Neural cell (in vitro differentiated cells): ENCODE results near the gene TRUB2. TPM values are rescaled to one million over a fixed set of nuclear protein-coding genes. Genes with fewer than 3 reads are reported as not detected.

Experiments used
- H2AFZ ChIP-seq: fragments of 200-600, 300-800 bp; sonication (generic), shearing (Covaris generic); 2 replicates; pipeline ENCODE4 v1.6.0; 2014; ENCODE audit warnings: low read depth, mild to moderate bottlenecking, antibody characterized with exemption, low read length, moderate library complexity
- H3F3A ChIP-seq: fragments of 200-600 bp; shearing (Covaris generic); 2 replicates; pipeline ENCODE4 v1.6.1; 2016; ENCODE audit warnings: mild to moderate bottlenecking, moderate library complexity, mixed read lengths, antibody characterized with exemption, low read length; ENCODE audit not compliant: insufficient read depth, poor library complexity, severe bottlenecking
- H3K27ac ChIP-seq: fragments of 200-600, 300-800 bp; sonication (generic), shearing (Covaris generic); 2 replicates; pipeline ENCODE4 v1.5.1; 2014; ENCODE audit warnings: mild to moderate bottlenecking, low read length, moderate library complexity
- H3K27me3 ChIP-seq: fragments of 300-800, 200-600 bp; sonication (generic), shearing (Covaris generic); 2 replicates; pipeline ENCODE4 v1.6.0; 2014; ENCODE audit warnings: mild to moderate bottlenecking, low read depth, low read length, moderate library complexity; ENCODE audit not compliant: insufficient read depth
- H3K36me3 ChIP-seq: fragments of 300-800, 200-600 bp; sonication (generic), shearing (Covaris generic); 2 replicates; pipeline ENCODE4 v1.5.1; 2014; ENCODE audit warnings: mild to moderate bottlenecking, antibody characterized with exemption, low read length, moderate library complexity; ENCODE audit not compliant: insufficient read depth
- H3K4me2 ChIP-seq: fragments of 300-800, 200-600 bp; sonication (generic), shearing (Covaris generic); 2 replicates; pipeline ENCODE4 v1.6.0; 2014; ENCODE audit warnings: mild to moderate bottlenecking, low read length
- H3K4me3 ChIP-seq: fragments of 300-800, 200-600 bp; sonication (generic), shearing (Covaris generic); 2 replicates; pipeline ENCODE4 v1.5.1; 2014; ENCODE audit warnings: mild to moderate bottlenecking, low read length, moderate library complexity
- H3K79me2 ChIP-seq: fragments of 200-600 bp; shearing (Covaris generic); replicated peaks from 2 replicates; pipeline ENCODE4 v1.6.0; 2014; ENCODE audit warnings: mild to moderate bottlenecking, low read length, moderate library complexity; ENCODE audit not compliant: insufficient read depth
- H3K9ac ChIP-seq: fragments of 300-800, 200-600 bp; sonication (generic), shearing (Covaris generic); 2 replicates; pipeline ENCODE4 v1.6.1; 2016; ENCODE audit warnings: mild to moderate bottlenecking, low read length, mixed read lengths
- H3K9me2 ChIP-seq: fragments of 200-600 bp; shearing (Covaris generic); 2 replicates; pipeline ENCODE4 v1.6.1; 2016; ENCODE audit warnings: mild to moderate bottlenecking, low read length, mixed read lengths; ENCODE audit not compliant: insufficient read depth
- H3K9me3 ChIP-seq: fragments of 200-600, 300-800 bp; sonication (generic), shearing (Covaris generic); 2 replicates; pipeline ENCODE4 v1.6.1; 2016; ENCODE audit warnings: mild to moderate bottlenecking, mixed run types, low read length, moderate library complexity, mixed read lengths
- H4K20me1 ChIP-seq: fragments of 200-600 bp; shearing (Covaris generic); 2 replicates; pipeline ENCODE4 v1.6.1; 2016; ENCODE audit warnings: mild to moderate bottlenecking, mixed run types; ENCODE audit not compliant: insufficient read depth
- EP300 ChIP-seq: fragments of 450-650 bp; conservative IDR thresholded peaks from 2 replicates; pipeline ENCODE4 v1.6.1; 2014; ENCODE audit warnings: antibody characterized with exemption, mild to moderate bottlenecking, moderate library complexity; ENCODE audit not compliant: poor library complexity, severe bottlenecking
- EZH2 ChIP-seq: fragments of 200-600, 300-800 bp; shearing (Covaris generic), sonication (generic); IDR thresholded peaks from 2 replicates; pipeline ENCODE4 v1.6.1; 2014; ENCODE audit warnings: antibody characterized with exemption, low read length, borderline replicate concordance, mild to moderate bottlenecking; ENCODE audit not compliant: insufficient read depth, poor library complexity, severe bottlenecking
- MXI1 ChIP-seq: fragments of 450-650 bp; conservative IDR thresholded peaks from 2 replicates; pipeline ENCODE4 v1.6.1; 2014; ENCODE audit warnings: antibody characterized with exemption, mild to moderate bottlenecking; ENCODE audit not compliant: poor library complexity, severe bottlenecking
- POLR2AphosphoS5 ChIP-seq: IDR thresholded peaks from 2 replicates; pipeline ENCODE4 v1.6.1; 2012
- RAD21 ChIP-seq: fragments of 450-650 bp; conservative IDR thresholded peaks from 2 replicates; pipeline ENCODE4 v1.6.1; 2014; ENCODE audit warnings: antibody characterized with exemption, mild to moderate bottlenecking, moderate library complexity
- REST ChIP-seq: IDR thresholded peaks from 2 replicates; pipeline ENCODE4 v1.6.1; 2012; ENCODE audit warnings: borderline replicate concordance
- SMC3 ChIP-seq: fragments of 450-650 bp; conservative IDR thresholded peaks from 2 replicates; pipeline ENCODE4 v1.6.1; 2014; ENCODE audit warnings: antibody characterized with exemption, mild to moderate bottlenecking, moderate library complexity; ENCODE audit not compliant: poor library complexity
- TAF1 ChIP-seq: IDR thresholded peaks from 2 replicates; pipeline ENCODE4 v1.6.1; 2012; ENCODE audit warnings: low read depth
- polyA plus RNA-seq: library from polyadenylated mRNA; depleted of rRNA; stranded (reverse); fragments of >200 nt; gene quantifications from 2 replicates; pipeline ENCODE4 v1.2.3, GENCODE V29; 2014
- TF ChIP-seq, protein P1 (sequence below): fragments of 450-650 bp; IDR thresholded peaks from 2 replicates; pipeline ENCODE4 v1.5.1; 2014; ENCODE audit warnings: antibody characterized with exemption, mild to moderate bottlenecking, moderate library complexity; ENCODE audit not compliant: poor library complexity, severe bottlenecking

The TRUB2 gene
- polyA plus RNA-seq, 1 donor from 2014 or later = 22.3 TPM

DNA sequence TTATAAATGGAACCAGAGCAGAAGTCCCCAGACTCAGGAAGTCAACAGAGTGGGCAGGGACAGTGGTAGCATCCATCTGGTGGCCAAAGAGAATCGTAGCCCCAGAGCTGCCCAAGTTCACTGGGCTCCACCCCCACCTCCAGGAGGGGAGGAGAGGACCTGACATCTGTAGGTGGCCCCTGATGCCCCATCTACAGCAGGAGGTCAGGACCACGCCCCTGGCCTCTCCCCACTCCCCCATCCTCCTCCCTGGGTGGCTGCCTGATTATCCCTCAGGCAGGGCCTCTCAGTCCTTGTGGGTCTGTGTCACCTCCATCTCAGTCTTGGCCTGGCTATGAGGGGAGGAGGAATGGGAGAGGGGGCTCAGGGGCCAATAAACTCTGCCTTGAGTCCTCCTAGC is 38.6 kb upstream of the TRUB2 start:
- Histone ChIP-seq H3K79me2 (no peaks in the 10 kb centered on the region), H3K4me3 (no peak overlapping the region), H3K9me2 (no peaks in the 10 kb centered on the region), H4K20me1 (no peaks in the 10 kb centered on the region), H3F3A (no peaks in the 10 kb centered on the region), H3K27ac (no peak overlapping the region), H3K36me3 (no peaks in the 10 kb centered on the region), H3K27me3 (no peaks in the 10 kb centered on the region), H3K9me3 (no peaks in the 10 kb centered on the region), H2AFZ (no peak overlapping the region), H3K4me2 (no peak overlapping the region), H3K9ac (no peak overlapping the region)
- TF ChIP-seq SMC3 (no peak), MXI1 (no peak), EP300 (no peak), TAF1 (no peak), RAD21 (no peak), REST (no peak), EZH2 (no peak), POLR2AphosphoS5 (no peak)
- TF ChIP-seq, protein P1, sequence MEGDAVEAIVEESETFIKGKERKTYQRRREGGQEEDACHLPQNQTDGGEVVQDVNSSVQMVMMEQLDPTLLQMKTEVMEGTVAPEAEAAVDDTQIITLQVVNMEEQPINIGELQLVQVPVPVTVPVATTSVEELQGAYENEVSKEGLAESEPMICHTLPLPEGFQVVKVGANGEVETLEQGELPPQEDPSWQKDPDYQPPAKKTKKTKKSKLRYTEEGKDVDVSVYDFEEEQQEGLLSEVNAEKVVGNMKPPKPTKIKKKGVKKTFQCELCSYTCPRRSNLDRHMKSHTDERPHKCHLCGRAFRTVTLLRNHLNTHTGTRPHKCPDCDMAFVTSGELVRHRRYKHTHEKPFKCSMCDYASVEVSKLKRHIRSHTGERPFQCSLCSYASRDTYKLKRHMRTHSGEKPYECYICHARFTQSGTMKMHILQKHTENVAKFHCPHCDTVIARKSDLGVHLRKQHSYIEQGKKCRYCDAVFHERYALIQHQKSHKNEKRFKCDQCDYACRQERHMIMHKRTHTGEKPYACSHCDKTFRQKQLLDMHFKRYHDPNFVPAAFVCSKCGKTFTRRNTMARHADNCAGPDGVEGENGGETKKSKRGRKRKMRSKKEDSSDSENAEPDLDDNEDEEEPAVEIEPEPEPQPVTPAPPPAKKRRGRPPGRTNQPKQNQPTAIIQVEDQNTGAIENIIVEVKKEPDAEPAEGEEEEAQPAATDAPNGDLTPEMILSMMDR = no peak

- H3K4me2 ChIP-seq = no peak overlapping the region
- peaks cover 5% of the 10 kb centered on the region for H3K36me3 ChIP-seq
- H3K9ac ChIP-seq = no peak overlapping the region
- H3F3A ChIP-seq = no peaks in the 10 kb centered on the region
- H3K9me2 ChIP-seq = no peaks in the 10 kb centered on the region
- no peak overlapping the region for H2AFZ ChIP-seq
- TF ChIP-seq MXI1 (no peak), POLR2AphosphoS5 (no peak)
- no peaks in the 10 kb centered on the region for H3K79me2 ChIP-seq
- H3K27me3 ChIP-seq = no peaks in the 10 kb centered on the region
- no peak overlapping the region for H3K27ac ChIP-seq
- H3K9me3 ChIP-seq = no peaks in the 10 kb centered on the region
- H4K20me1 ChIP-seq = no peaks in the 10 kb centered on the region
- H3K4me3 ChIP-seq = no peak overlapping the region
Measured at GRCh38 chr9:128358861-128359260, 36.6 kb upstream of the TRUB2 start.

DNA sequence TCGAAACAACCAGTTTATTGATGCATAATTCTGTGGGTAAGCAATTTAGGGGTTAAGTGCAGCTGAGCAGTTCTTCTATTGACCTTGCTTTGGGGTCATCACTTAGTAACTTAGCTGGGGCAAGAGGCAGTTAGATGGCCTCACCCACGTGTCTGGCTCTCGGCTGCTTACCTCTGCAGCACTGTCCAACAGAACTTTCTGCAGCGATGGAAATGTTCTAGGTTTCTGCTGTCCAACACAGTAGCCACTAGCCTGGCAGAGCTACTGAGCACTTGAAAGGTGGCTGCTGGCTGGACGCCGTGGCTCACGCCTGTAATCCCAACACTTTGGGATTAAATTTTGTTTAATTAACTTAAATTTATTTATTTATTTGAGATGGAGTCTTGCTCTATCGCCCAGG is 35.8 kb upstream of the TRUB2 start:
- Histone ChIP-seq H3K9ac (no peak overlapping the region), H4K20me1 (no peaks in the 10 kb centered on the region), H3K27ac (no peak overlapping the region), H3K9me2 (no peaks in the 10 kb centered on the region), H2AFZ (no peak overlapping the region), H3K36me3 (peaks cover 5% of the 10 kb centered on the region), H3F3A (no peaks in the 10 kb centered on the region), H3K79me2 (no peaks in the 10 kb centered on the region), H3K27me3 (no peaks in the 10 kb centered on the region), H3K4me3 (no peak overlapping the region), H3K9me3 (no peaks in the 10 kb centered on the region), H3K4me2 (no peak overlapping the region)
- TF ChIP-seq EP300 (no peak), SMC3 (no peak), EZH2 (no peak), RAD21 (no peak), REST (no peak), POLR2AphosphoS5 (no peak), MXI1 (no peak), TAF1 (no peak)
- TF ChIP-seq, protein P1 = no peak
